Adrenal gland (tissue), 5 donors: ENCODE measurements around the gene CLDN9.

ENCODE experiments used
- CTCF ChIP-seq, 6 experiments: fragments of 450-650 bp in 4 of 6; fragments of 200-600 bp in 2 of 6; sonication (generic) in 1 of 6; IDR thresholded peaks; 1 replicate in 5 of 6; 2 replicates in 1 of 6; pipeline versions ENCODE4 v1.5.1 to v1.8.0; 2016 to 2021; ENCODE audit warnings: antibody characterized with exemption in 6 of 6, mild to moderate bottlenecking in 2 of 6, moderate library complexity in 1 of 6
- POLR2A ChIP-seq, 2 donors: fragments of 450-650 bp; IDR thresholded peaks; one replicate each; pipeline ENCODE4 v1.6.1; 2017; ENCODE audit warnings: antibody characterized with exemption in 2 of 2, mild to moderate bottlenecking in 2 of 2, moderate library complexity in 1 of 2
- donor health status: DM: no; HTN: no; CAD: no.

- TF ChIP-seq CTCF (IDR thresholded peaks at IDR 0.05) (no peak), POLR2A (IDR thresholded peaks at IDR 0.05) (no peak)
These were observed 12.2 kb upstream of the CLDN9 start for GRCh38 chr16:3000540-3000939.
